Body of pancreas (tissue), 4 donors: ENCODE data around the gene TEX30. TPM values are rescaled to one million over a fixed set of nuclear protein-coding genes. Genes with fewer than 3 reads are reported as not detected.

Experiments
- ATAC-seq: fragments of 150-250 bp; one replicate; pipeline ENCODE4 v1.9.1; 2016
- DNase-seq, 4 donors: peaks; one replicate each; pipeline ENCODE4 v3.0.0-alpha.2; 2019
- H3K27ac ChIP-seq, 4 donors: fragments of 200-600 bp; sonication (generic); 1 replicate in 3 of 4; 2 replicates in 1 of 4; pipeline versions ENCODE4 v1.5.1 to v1.6.1; 2016 to 2019; ENCODE audit warnings: mild to moderate bottlenecking in 1 of 4, mixed read lengths in 1 of 4, moderate library complexity in 1 of 4
- H3K27me3 ChIP-seq, 2 donors: fragments of 200-600 bp; sonication (generic); one replicate each; pipeline ENCODE4 v1.6.0; 2016; ENCODE audit warnings: mild to moderate bottlenecking in 1 of 2
- H3K36me3 ChIP-seq, 2 donors: fragments of 200-600 bp; sonication (generic); replicated peaks in 1 of 2; 2 replicates each; pipeline ENCODE4 v1.5.1; 2016; ENCODE audit warnings: low read depth in 2 of 2; ENCODE audit not compliant: insufficient read depth in 1 of 2
- H3K4me1 ChIP-seq: fragments of 200-600 bp; sonication (generic); one replicate; pipeline ENCODE4 v1.6.0; 2016
- H3K4me3 ChIP-seq, 2 donors: fragments of 200-600 bp; sonication (generic); 1 replicate in 1 of 2; 2 replicates in 1 of 2; pipeline ENCODE4 v1.5.1; 2016 to 2019
- H3K9me3 ChIP-seq, 3 donors: fragments of 200-600 bp; sonication (generic); 1 replicate in 2 of 3; 2 replicates in 1 of 3; pipeline ENCODE4 v1.5.1; 2016
- CTCF ChIP-seq, 7 experiments: fragments of 450-650 bp in 4 of 7; fragments of 200-600 bp in 3 of 7; sonication (generic) in 3 of 7; IDR thresholded peaks; one replicate each; pipeline ENCODE4 v1.5.1; 2016 to 2019; ENCODE audit warnings: antibody characterized with exemption in 7 of 7
- POLR2A ChIP-seq, 3 donors: fragments of 450-650 bp; IDR thresholded peaks; one replicate each; pipeline ENCODE4 v1.6.1; 2016; ENCODE audit warnings: antibody characterized with exemption in 3 of 3, mild to moderate bottlenecking in 2 of 3
- WGBS, 2 donors: methylation state at CpG; one replicate each; pipeline ENCODE4 v1.1.5; 2017; 5-methylcytosine and 5-hydroxymethylcytosine counted together
- intact Hi-C: fragments of 100-400 bp; cut with DNase I; formaldehyde crosslinking; loops from one replicate; pipeline ENCODE4 v1.15.1; 2023
- total RNA-seq, 2 donors: library from RNA; depleted of rRNA; stranded (reverse); fragments of >200 nt; gene quantifications; one replicate each; pipeline ENCODE4 v1.1.0, GENCODE V29; 2016

The TEX30 gene
- total RNA-seq, 2 donors from 2014 or later: 3.6 to 4.2 TPM

DNA sequence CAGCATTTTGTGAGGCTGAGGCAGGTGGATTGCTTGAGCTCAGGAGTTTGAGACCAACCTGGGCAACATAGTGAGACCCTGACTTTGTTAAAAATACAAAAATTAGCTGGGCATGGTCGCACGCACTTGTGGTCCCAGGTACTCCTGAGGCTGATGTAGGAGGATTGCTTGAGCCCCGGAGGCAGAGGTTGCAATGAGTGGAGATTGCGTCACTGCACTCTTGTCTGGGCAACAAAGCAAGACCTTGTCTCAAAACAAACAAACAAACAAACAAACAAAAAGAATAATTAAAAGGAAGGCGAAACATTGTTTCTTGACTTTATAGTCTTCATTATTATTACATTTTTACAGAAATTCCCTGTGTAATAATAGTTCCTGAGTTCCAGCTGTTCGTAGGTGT, 41.2 kb upstream of the TEX30 start:
- intact Hi-C loops: no loop called here
- Histone ChIP-seq H3K9me3 (no peaks in the 10 kb centered on the region), H3K4me3 (no peak overlapping the region), H3K27ac (no peak overlapping the region), H3K4me1 (peaks cover 9% of the 10 kb centered on the region), H3K36me3 (peaks cover 0 to 2% of the 10 kb centered on the region in 2 donors), H3K27me3 (no peaks in the 10 kb centered on the region)
- no peak for TF ChIP-seq POLR2A (IDR thresholded peaks at IDR 0.05)
- DNase-seq (no peak), ATAC-seq (no peak)
- 74 to 85% methylated on average over 6 of the region's 6 CpGs for WGBS, 2 donors

GRCh38 chr13:102814025-102814607, 40.5 kb upstream of the TEX30 start:
- TF ChIP-seq CTCF (IDR thresholded peaks at IDR 0.05) (no peak), POLR2A (IDR thresholded peaks at IDR 0.05) (no peak)
- no peaks in the 10 kb centered on the region for H3K27me3 ChIP-seq
- 66 to 72% methylated on average over 7 of the region's 7 CpGs for WGBS, 2 donors
- no peak overlapping the region for H3K27ac ChIP-seq
- no peak for DNase-seq
- H3K4me1 ChIP-seq: peaks cover 9% of the 10 kb centered on the region
- H3K36me3 ChIP-seq: peaks cover 0 to 2% of the 10 kb centered on the region in 2 donors
- intact Hi-C loops: no loop called here
- no peak for ATAC-seq
- H3K4me3 ChIP-seq: no peak overlapping the region
- H3K9me3 ChIP-seq: no peaks in the 10 kb centered on the region

DNA sequence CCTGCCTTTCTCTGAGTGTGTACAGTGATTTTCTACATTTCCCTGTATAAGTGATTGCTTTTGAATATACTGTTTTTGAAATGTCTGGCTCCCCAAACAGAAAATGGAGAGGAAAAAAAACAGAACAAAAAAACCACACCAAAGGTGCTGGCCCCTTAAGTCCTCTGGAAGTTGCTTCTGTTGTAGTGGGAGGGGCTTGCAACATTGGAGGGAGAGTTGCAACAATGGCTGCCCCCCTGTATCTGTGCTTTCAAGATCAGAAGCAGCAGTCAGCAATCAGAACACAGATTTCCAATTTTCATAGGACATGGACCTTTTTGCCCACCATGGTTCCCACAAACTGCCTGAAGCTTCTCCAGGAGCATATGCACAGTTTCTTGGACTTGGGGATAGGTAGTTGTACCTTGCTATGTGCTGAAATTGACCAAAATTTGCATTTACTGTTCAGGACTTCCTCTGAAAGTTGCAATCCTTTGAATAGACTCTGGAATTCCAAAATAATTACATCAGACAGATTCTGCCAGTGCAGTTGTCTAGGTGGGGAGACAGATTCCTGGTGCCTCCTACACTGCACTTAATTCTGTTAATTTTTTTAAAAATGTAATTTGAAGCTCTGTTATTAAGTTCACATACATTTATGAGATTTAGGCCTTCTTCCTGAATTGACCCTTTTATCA, 39.2 kb upstream of the TEX30 start:
- intact Hi-C loops: no loop called here
- DNase-seq: no peak

GRCh38 chr13:102807699-102808098, 34.1 kb upstream of the TEX30 start:
- WGBS, 2 donors: 77 to 78% methylated on average over 3 of the region's 3 CpGs
- Histone ChIP-seq H3K4me1 (peaks cover 2% of the 10 kb centered on the region), H3K4me3 (no peak overlapping the region), H3K36me3 (no peaks in the 10 kb centered on the region), H3K9me3 (no peaks in the 10 kb centered on the region), H3K27me3 (no peaks in the 10 kb centered on the region), H3K27ac (no peak overlapping the region)
- no peak for ATAC-seq
- TF ChIP-seq POLR2A (IDR thresholded peaks at IDR 0.05) (no peak), CTCF (IDR thresholded peaks at IDR 0.05) (no peak)
- intact Hi-C loops: no loop called here
- DNase-seq: no peak

More for the DNA sequence above, 39.2 kb upstream of the TEX30 start:
- no peaks in the 10 kb centered on the region for H3K9me3 ChIP-seq
- H3K36me3 ChIP-seq: peaks cover 0 to 2% of the 10 kb centered on the region in 2 donors
- no peak for ATAC-seq
- H3K4me3 ChIP-seq: no peak overlapping the region
- peaks cover 9% of the 10 kb centered on the region for H3K4me1 ChIP-seq
- TF ChIP-seq POLR2A (IDR thresholded peaks at IDR 0.05) (no peak), CTCF (IDR thresholded peaks at IDR 0.05) (no peak)
- no peak overlapping the region for H3K27ac ChIP-seq
- H3K27me3 ChIP-seq: no peaks in the 10 kb centered on the region

- DNase-seq (no peak), ATAC-seq (no peak)
- H3K27me3 ChIP-seq: no peaks in the 10 kb centered on the region
- no peak overlapping the region for H3K4me3 ChIP-seq
- no peaks in the 10 kb centered on the region for H3K9me3 ChIP-seq
- no peak overlapping the region for H3K27ac ChIP-seq
- 94 to 97% methylated on average over 3 of the region's 3 CpGs for whole genome bisulfite sequencing, 2 donors
- intact Hi-C loops: no loop called here
- TF ChIP-seq CTCF (IDR thresholded peaks at IDR 0.05): no peak
- TF ChIP-seq POLR2A (IDR thresholded peaks at IDR 0.05): no peak
- no peaks in the 10 kb centered on the region for H3K36me3 ChIP-seq
- peaks cover 16% of the 10 kb centered on the region for H3K4me1 ChIP-seq
These were observed 32.1 kb upstream of the TEX30 start for GRCh38 chr13:102805680-102806079.
